GM21619 (cell line): ENCODE data around the gene DRICH1.
"Not testable (repeated sequence)": the region's sequence is repeated elsewhere in the genome, so short reads cannot be mapped to it uniquely, and the experiment has no call there.

Source experiments
- ATAC-seq: cut with Tn5 transposase; IDR thresholded peaks from one replicate; pipeline ENCODE4 v1.9.1; 2021; ENCODE audit not compliant: unreplicated experiment

The DRICH1 gene

GRCh38 chr22:23651676-23652075 is 19.6 kb upstream of the DRICH1 start:
- no peak for ATAC-seq

- no peak for ATAC-seq
These were observed 17.0 kb upstream of the DRICH1 start for GRCh38 chr22:23649071-23649501.

GRCh38 chr22:23646526-23646925 is 14.4 kb upstream of the DRICH1 start:
- ATAC-seq = not testable (repeated sequence)

GRCh38 chr22:23640206-23640605 is 8.1 kb upstream of the DRICH1 start:
- not testable (repeated sequence) for ATAC-seq

- ATAC-seq = no peak
These were observed 7.5 kb upstream of the DRICH1 start for GRCh38 chr22:23639661-23640060.

- no peak for ATAC-seq
These were observed 6.5 kb upstream of the DRICH1 start for GRCh38 chr22:23638611-23639010.

GRCh38 chr22:23635291-23635690 is 3.2 kb upstream of the DRICH1 start:
- not testable (repeated sequence) for ATAC-seq

- ATAC-seq = not testable (repeated sequence)
These were observed 3.9 kb downstream of the DRICH1 start for GRCh38 chr22:23628056-23628743.

- ATAC-seq = not testable (repeated sequence)
These were observed 4.6 kb downstream of the DRICH1 start for GRCh38 chr22:23627401-23628055.

- ATAC-seq = no peak
These were observed 5.7 kb downstream of the DRICH1 start for GRCh38 chr22:23626286-23626975.

- ATAC-seq = no peak
These were observed 9.5 kb downstream of the DRICH1 start for GRCh38 chr22:23622634-23623033.

- ATAC-seq = not testable (repeated sequence)
These were observed 10.2 kb downstream of the DRICH1 start for GRCh38 chr22:23621916-23622315.

- no peak for ATAC-seq
These were observed 10.9 kb downstream of the DRICH1 start for GRCh38 chr22:23621082-23621780.

- no peak for ATAC-seq
These were observed 18.7 kb downstream of the DRICH1 start for GRCh38 chr22:23613193-23613972.

GRCh38 chr22:23609983-23610781 is 21.9 kb downstream of the DRICH1 start:
- no peak for ATAC-seq

- ATAC-seq = no peak
These were observed 23.5 kb downstream of the DRICH1 start for GRCh38 chr22:23608583-23608982.

GRCh38 chr22:23606204-23607131 is 25.7 kb downstream of the DRICH1 start:
- no peak for ATAC-seq

GRCh38 chr22:23604939-23605712 is 27.0 kb downstream of the DRICH1 start:
- no peak for ATAC-seq
